CD4-positive, alpha-beta memory T cell (primary cell): ENCODE data around the gene DRC1. TPM values are rescaled to one million over a fixed set of nuclear protein-coding genes. Genes with fewer than 3 reads are reported as not detected.

Source experiments
- CTCF ChIA-PET: fragments of 350-600 bp; sonication (Branson Sonifier 250); formaldehyde crosslinking; loops from one replicate; lab custom pipeline; 2021; ENCODE audit warnings: inconsistent platforms; ENCODE audit not compliant: partially characterized antibody; lab: Charles Lee
- POLR2A ChIA-PET: fragments of 350-600 bp; sonication (Branson Sonifier 250); formaldehyde crosslinking; loops from one replicate; lab custom pipeline; 2021; ENCODE audit not compliant: partially characterized antibody; lab: Charles Lee
- DNase-seq, 5 donors: peaks; one replicate each; pipeline versions ENCODE4 v3.0.0 to v3.0.0-alpha.2; 2020 to 2022; ENCODE audit warnings: mixed read lengths in 1 of 5
- H3K27ac ChIP-seq: one replicate; pipeline ENCODE4 v1.7.0; 2013; ENCODE audit warnings: low read depth, low read length
- H3K27me3 ChIP-seq: 2 replicates; pipeline ENCODE4 v1.7.0; 2013; ENCODE audit warnings: mild to moderate bottlenecking, low read length, moderate library complexity; ENCODE audit not compliant: insufficient read depth
- H3K36me3 ChIP-seq: 2 replicates; pipeline ENCODE4 v1.7.0; 2013; ENCODE audit warnings: mild to moderate bottlenecking, low read length, moderate library complexity; ENCODE audit not compliant: insufficient read depth
- H3K4me1 ChIP-seq: 2 replicates; pipeline ENCODE4 v1.7.0; 2013; ENCODE audit warnings: mild to moderate bottlenecking, low read length, moderate library complexity; ENCODE audit not compliant: insufficient read depth
- H3K4me3 ChIP-seq, 2 donors: one replicate each; pipeline ENCODE4 v1.7.0; 2013; ENCODE audit warnings: low read length in 2 of 2, mild to moderate bottlenecking in 1 of 2
- H3K9me3 ChIP-seq, 2 donors: one replicate each; pipeline ENCODE4 v1.7.0; 2013; ENCODE audit warnings: low read length in 2 of 2, control low read depth in 1 of 2; ENCODE audit not compliant: control insufficient read depth in 1 of 2
- H3K27ac Mint-ChIP-seq, 7 donors: one replicate each; pipeline ENCODE4 v1.8.0; 2020 to 2021; ENCODE audit warnings: mixed read lengths in 7 of 7, mild to moderate bottlenecking in 6 of 7, inconsistent platforms in 3 of 7, moderate library complexity in 3 of 7
- H3K27me3 Mint-ChIP-seq, 2 donors: one replicate each; pipeline ENCODE4 v1.8.0; 2020 to 2021; ENCODE audit warnings: mixed read lengths in 2 of 2
- H3K36me3 Mint-ChIP-seq, 2 donors: one replicate each; pipeline ENCODE4 v1.8.0; 2020 to 2021; ENCODE audit warnings: mixed read lengths in 2 of 2, inconsistent platforms in 1 of 2, mild to moderate bottlenecking in 1 of 2
- H3K4me1 Mint-ChIP-seq, 4 donors: one replicate each; pipeline ENCODE4 v1.8.0; 2020 to 2021; ENCODE audit warnings: mixed read lengths in 4 of 4, mild to moderate bottlenecking in 1 of 4
- H3K4me3 Mint-ChIP-seq, 8 donors: one replicate each; pipeline ENCODE4 v1.8.0; 2020 to 2021; ENCODE audit warnings: mixed read lengths in 8 of 8, mild to moderate bottlenecking in 7 of 8, moderate library complexity in 6 of 8, inconsistent platforms in 3 of 8
- H3K9me3 Mint-ChIP-seq, 8 donors: one replicate each; pipeline ENCODE4 v1.8.0; 2020 to 2021; ENCODE audit warnings: mixed read lengths in 8 of 8, mild to moderate bottlenecking in 5 of 8, inconsistent platforms in 3 of 8, moderate library complexity in 1 of 8
- intact Hi-C: fragments of 100-400 bp; cut with micrococcal nuclease; formaldehyde crosslinking; loops from one replicate; pipeline ENCODE4 v1.15.1; 2023
- polyA plus RNA-seq, 2 donors: library from polyadenylated mRNA; unstranded; fragments of 300-500 nt; fragmentation: Illumina TruSeq; gene quantifications; one replicate each; pipeline ENCODE4 v1.2.3, GENCODE V29; 2021
- total RNA-seq, 2 experiments: library from RNA; stranded (reverse); gene quantifications; one replicate each; pipeline ENCODE4 v1.2.3, GENCODE V29; 2021

The DRC1 gene
- total and polyA plus RNA-seq, 4 experiments from 2014 or later, result not detected

DNA sequence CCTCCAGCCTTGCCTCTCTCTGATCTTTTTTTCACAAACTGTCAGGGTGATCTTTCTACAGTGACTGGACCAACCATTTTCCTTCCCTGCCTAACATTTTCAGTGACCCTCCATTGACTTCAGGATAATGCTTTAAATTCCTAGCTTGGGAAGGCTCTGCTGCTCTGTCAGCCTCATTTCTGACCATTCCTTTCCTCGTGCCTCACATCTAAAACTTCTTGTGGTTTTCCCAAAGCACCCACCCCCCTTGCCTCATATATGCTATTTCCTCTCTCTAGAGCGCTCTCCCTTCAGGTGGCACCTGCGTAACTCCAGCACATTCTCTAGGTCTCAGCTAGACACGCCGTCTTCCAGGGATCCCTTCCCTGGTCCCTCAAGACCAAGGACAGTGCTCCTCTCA is 37.2 kb downstream of the DRC1 start:
- POLR2A ChIA-PET, result no interaction called here

DNA sequence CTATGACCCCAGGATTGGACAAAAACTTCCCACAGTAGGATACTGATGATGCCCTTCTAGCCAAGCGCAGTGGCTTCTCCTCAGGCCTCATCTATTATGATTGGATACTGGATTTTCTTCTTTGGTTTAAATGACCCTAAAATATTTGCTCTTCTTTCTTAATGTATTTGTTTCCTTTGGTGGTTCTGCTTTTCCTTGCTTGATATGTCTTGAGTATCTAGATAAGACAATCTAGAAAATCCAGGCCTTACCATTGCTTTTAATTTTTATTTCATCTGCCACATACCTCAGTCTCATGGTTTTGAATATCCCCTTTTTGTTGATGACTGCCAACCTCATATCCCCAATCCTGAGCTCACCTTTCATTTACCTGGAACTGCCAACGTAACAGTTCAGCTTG is 40.6 kb downstream of the DRC1 start:
- H3K36me3 ChIP-seq, result no peaks in the 10 kb centered on the region
- Mint-ChIP-seq H3K27ac (no peak overlapping the region), H3K4me3 (no peak overlapping the region), H3K36me3 (no peaks in the 10 kb centered on the region), H3K4me1 (no peaks in the 10 kb centered on the region), H3K9me3 (no peaks in the 10 kb centered on the region), H3K27me3 (peaks cover 4 to 5% of the 10 kb centered on the region in 2 donors)
- ChIA-PET CTCF (interaction anchor here (1.1 to 1.3 kb wide), 2 partner anchors 10 kb away, joined by 3 to 5 read pairs; no protein-coding TSS in a partner anchor), POLR2A (no interaction called here)
- intact Hi-C loops, result no loop called here
- H3K27me3 ChIP-seq, result no peaks in the 10 kb centered on the region
- no peaks in the 10 kb centered on the region for H3K9me3 ChIP-seq
- no peaks in the 10 kb centered on the region for H3K4me1 ChIP-seq
- no peak for DNase-seq
- no peak overlapping the region for H3K4me3 ChIP-seq
- H3K27ac ChIP-seq, result no peak overlapping the region

More for the DNA sequence above, 37.2 kb downstream of the DRC1 start:
- CTCF ChIA-PET, result no interaction called here
- no peak for DNase-seq
- Mint-ChIP-seq H3K27me3 (peaks cover 3 to 5% of the 10 kb centered on the region in 2 donors), H3K36me3 (no peaks in the 10 kb centered on the region), H3K4me3 (no peak overlapping the region), H3K4me1 (no peaks in the 10 kb centered on the region), H3K9me3 (no peaks in the 10 kb centered on the region), H3K27ac (no peak overlapping the region)
- Histone ChIP-seq H3K27me3 (no peaks in the 10 kb centered on the region), H3K4me3 (no peak overlapping the region), H3K9me3 (no peaks in the 10 kb centered on the region), H3K36me3 (no peaks in the 10 kb centered on the region), H3K4me1 (no peaks in the 10 kb centered on the region), H3K27ac (no peak overlapping the region)
- intact Hi-C loops, result no loop called here

DNA sequence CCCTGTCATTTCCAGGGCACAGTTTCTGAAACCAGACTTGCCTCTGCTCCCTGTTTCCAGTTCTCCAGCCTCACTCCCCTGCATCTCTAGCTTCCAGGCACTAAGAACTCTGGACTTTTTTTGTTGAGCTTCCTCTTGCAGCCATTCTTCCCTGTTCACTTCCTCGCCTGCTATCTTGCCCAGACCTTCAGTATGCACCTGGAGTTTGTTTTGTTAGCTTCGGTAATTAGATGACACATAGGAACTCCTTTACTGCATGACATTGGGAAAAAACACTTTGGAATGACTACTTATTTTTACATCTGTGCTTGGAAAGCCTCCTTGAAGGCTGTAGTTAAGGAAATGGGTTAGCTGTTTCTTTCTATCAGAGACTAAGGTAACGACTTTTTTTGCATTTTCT is 41.0 kb downstream of the DRC1 start:
- Mint-ChIP-seq H3K27ac (no peak overlapping the region), H3K36me3 (no peaks in the 10 kb centered on the region), H3K9me3 (no peaks in the 10 kb centered on the region), H3K4me3 (no peak overlapping the region), H3K27me3 (peaks cover 4 to 5% of the 10 kb centered on the region in 2 donors), H3K4me1 (no peaks in the 10 kb centered on the region)
- intact Hi-C loops, result no loop called here
- Histone ChIP-seq H3K4me3 (no peak overlapping the region), H3K9me3 (no peaks in the 10 kb centered on the region), H3K27ac (no peak overlapping the region), H3K36me3 (no peaks in the 10 kb centered on the region), H3K4me1 (no peaks in the 10 kb centered on the region), H3K27me3 (no peaks in the 10 kb centered on the region)
- POLR2A ChIA-PET, result no interaction called here
- no peak for DNase-seq
- CTCF ChIA-PET, result interaction anchor here (1.1 to 1.3 kb wide), 2 partner anchors 10 kb away, joined by 3 to 5 read pairs; no protein-coding TSS in a partner anchor

DNA sequence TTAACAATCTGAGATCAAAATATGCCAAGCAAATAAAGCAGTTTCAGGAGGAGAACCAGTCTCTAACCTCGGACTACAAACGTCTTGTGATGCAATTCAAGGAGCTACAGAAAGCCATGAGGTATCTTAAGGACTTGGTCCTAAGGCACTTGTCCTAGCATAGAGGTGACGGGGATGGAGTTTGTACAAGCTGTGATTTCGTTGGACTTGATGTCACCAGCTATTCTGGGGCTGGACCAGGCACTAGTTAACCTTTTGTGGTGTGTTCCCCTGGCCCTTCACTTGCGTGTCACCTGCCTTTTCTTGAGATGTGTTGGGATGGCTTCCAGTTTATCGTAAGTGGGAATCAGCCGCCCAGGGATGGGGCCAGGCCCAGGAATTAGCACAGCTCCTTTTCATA is 42.5 kb downstream of the DRC1 start:
- H3K36me3 Mint-ChIP-seq, result no peaks in the 10 kb centered on the region
- intact Hi-C loops, result no loop called here
- peaks cover under 1 to 2% of the 10 kb centered on the region in 2 donors for H3K27me3 Mint-ChIP-seq
- DNase-seq, result no peak
- Histone ChIP-seq H3K36me3 (no peaks in the 10 kb centered on the region), H3K9me3 (no peaks in the 10 kb centered on the region), H3K27ac (no peak overlapping the region), H3K4me1 (no peaks in the 10 kb centered on the region), H3K4me3 (no peak overlapping the region), H3K27me3 (no peaks in the 10 kb centered on the region)
- H3K4me1 Mint-ChIP-seq, result no peaks in the 10 kb centered on the region
- CTCF ChIA-PET, result no interaction called here
- H3K4me3 Mint-ChIP-seq, result no peak overlapping the region
- POLR2A ChIA-PET, result no interaction called here
- no peak overlapping the region for H3K27ac Mint-ChIP-seq
- H3K9me3 Mint-ChIP-seq, result no peaks in the 10 kb centered on the region

DNA sequence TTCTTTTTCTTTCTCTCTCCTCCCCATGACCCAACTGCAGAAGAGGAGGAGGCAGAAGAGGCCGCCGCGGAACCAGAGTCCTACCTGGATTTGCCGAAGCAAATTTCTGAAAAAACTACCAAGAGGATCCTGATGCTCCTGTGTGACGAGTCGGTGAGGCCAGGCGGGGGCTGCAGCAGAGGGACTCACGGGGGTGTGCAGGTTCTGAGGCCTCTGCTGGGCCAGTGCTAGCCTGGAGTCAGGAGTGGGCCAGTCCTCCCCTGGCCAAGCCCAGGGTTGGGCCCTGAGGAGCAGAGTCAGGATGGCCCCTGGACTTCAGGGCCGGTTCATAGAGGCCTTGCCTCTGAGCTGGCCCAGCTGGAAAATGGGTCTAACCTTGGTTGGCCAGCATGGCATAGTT is 46.9 kb downstream of the DRC1 start:
- Mint-ChIP-seq H3K36me3 (no peaks in the 10 kb centered on the region), H3K9me3 (peaks cover 0 to 4% (median 0%) of the 10 kb centered on the region in 8 donors)

DNA sequence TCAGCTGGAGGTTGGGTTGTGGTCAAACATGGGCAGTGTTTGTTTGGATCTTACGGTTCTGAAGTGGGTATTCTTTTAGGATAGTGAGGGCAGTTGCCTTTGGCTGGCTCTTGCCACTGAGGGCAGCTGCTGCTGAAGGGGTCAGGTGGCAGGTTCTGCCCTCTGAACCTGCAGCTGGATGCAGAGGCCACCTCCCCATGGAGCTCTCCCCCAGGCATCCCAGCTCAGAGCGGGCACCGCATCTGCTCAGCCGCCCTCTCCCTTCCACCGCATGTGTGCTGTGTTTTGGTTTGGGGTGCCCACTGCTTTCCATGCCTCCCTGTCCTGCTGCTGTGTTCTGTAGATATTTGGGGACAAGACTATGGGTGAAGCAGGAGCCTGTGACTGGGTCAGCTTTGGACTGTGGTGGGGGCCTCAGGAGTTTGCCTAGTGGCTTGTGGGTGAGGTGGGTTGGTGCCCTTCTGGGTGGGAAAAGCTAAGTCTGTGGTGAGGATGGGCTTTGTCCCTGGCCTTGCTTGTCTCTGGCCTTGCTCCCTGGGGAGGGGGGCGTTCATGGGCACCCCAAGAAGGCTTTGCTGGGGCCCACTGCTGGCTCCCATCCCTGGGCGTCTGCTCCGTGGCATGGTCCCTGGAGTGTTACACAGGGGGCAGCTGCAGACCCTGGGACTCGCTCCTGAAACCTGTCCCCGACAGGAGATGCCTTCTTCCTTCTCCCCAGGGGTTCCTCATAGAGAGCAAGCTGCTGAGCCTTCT is 47.7 kb downstream of the DRC1 start:
- intact Hi-C loops, result no loop called here
- POLR2A ChIA-PET, result no interaction called here

More for the DNA sequence above, 46.9 kb downstream of the DRC1 start:
- Histone ChIP-seq H3K27ac (no peak overlapping the region), H3K4me1 (no peaks in the 10 kb centered on the region), H3K4me3 (no peak overlapping the region), H3K27me3 (no peaks in the 10 kb centered on the region), H3K9me3 (no peaks in the 10 kb centered on the region), H3K36me3 (no peaks in the 10 kb centered on the region)
- intact Hi-C loops, result no loop called here
- Mint-ChIP-seq H3K27ac (no peak overlapping the region), H3K4me1 (no peaks in the 10 kb centered on the region), H3K4me3 (no peak overlapping the region), H3K27me3 (peaks cover 0 to 9% of the 10 kb centered on the region in 2 donors)
- DNase-seq, result no peak
- POLR2A ChIA-PET, result no interaction called here
- CTCF ChIA-PET, result interaction anchor here (0.9 kb wide), 1 partner anchor 10 kb away, joined by 3 read pairs; no protein-coding TSS in a partner anchor

DNA sequence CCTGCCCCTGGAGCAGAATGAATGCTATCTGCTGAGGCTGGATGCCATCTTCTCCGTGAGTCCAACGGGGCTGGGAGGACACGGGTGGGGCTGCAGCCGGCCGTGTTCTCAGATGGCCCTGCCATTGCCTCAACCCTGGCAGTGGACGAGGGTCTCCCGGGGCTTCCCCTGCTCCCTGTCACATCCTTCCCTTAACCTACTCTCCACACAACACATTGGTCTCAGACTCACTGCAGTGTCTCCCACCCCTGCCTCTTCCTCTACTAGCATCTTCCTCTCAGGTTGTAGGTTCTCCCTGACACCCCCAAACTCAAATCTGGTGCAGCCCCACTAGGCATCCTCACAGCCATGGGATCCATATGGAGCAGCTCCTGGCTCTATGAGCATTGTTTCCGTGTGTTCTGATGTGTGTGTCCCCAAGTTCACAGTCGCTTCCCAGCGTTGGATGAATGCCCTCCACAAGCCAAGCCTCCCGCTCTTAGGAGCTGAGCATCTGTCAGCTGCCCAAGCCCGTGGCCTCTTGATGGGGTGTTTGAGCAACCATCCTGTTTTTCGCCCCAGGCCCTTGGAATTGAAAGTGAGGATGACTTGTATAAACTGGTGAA is 48.4 kb downstream of the DRC1 start:
- Mint-ChIP-seq H3K36me3 (no peaks in the 10 kb centered on the region), H3K9me3 (peaks cover 0 to 4% (median 0%) of the 10 kb centered on the region in 8 donors), H3K4me1 (no peaks in the 10 kb centered on the region), H3K4me3 (no peak overlapping the region), H3K27me3 (peaks cover 0 to 9% of the 10 kb centered on the region in 2 donors), H3K27ac (no peak overlapping the region)
- intact Hi-C loops, result no loop called here
- Histone ChIP-seq H3K27me3 (no peaks in the 10 kb centered on the region), H3K36me3 (no peaks in the 10 kb centered on the region), H3K4me1 (no peaks in the 10 kb centered on the region), H3K4me3 (no peak overlapping the region), H3K9me3 (no peaks in the 10 kb centered on the region), H3K27ac (no peak overlapping the region)
- ChIA-PET POLR2A (no interaction called here), CTCF (interaction anchor here (1.0 to 1.4 kb wide), 2 partner anchors 10 to 53 kb away, joined by 3 read pairs; no protein-coding TSS in a partner anchor)
- DNase-seq, result no peak

More for the DNA sequence above, 47.7 kb downstream of the DRC1 start:
- CTCF ChIA-PET, result interaction anchor here (0.9 to 1.4 kb wide), 2 partner anchors 9 kb away, joined by 3 read pairs; no protein-coding TSS in a partner anchor
- no peak overlapping the region for H3K27ac ChIP-seq
- Mint-ChIP-seq H3K9me3 (peaks cover 0 to 4% (median 0%) of the 10 kb centered on the region in 8 donors), H3K27me3 (peaks cover 0 to 9% of the 10 kb centered on the region in 2 donors), H3K4me3 (no peak overlapping the region), H3K4me1 (no peaks in the 10 kb centered on the region), H3K27ac (no peak overlapping the region), H3K36me3 (no peaks in the 10 kb centered on the region)
- H3K9me3 ChIP-seq, result no peaks in the 10 kb centered on the region
- DNase-seq, result no peak
- no peaks in the 10 kb centered on the region for H3K36me3 ChIP-seq
- H3K27me3 ChIP-seq, result no peaks in the 10 kb centered on the region
- no peaks in the 10 kb centered on the region for H3K4me1 ChIP-seq
- H3K4me3 ChIP-seq, result no peak overlapping the region
